ENCODE data around the gene CTPS1.

DNA sequence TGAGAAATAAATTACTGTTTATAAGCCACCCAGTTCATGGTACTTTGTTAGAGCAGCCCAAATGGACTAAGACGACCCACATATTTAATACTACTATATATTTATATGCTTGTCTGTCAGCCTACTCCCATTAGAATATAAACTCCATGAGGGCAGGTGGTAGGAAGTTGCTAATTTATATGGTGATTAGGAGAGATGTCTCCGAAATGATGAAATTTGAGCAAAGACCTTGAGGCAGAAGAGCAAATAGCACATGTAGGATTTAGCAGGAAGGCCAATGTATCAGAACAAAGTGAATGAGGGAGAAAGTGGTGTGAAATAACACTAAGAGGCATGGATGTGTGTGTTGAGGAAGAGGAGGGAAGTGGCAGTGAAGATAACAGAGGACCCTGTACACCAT lies 52.7 kb downstream of the CTPS1 start:
- TF ChIP-seq, protein P1, sequence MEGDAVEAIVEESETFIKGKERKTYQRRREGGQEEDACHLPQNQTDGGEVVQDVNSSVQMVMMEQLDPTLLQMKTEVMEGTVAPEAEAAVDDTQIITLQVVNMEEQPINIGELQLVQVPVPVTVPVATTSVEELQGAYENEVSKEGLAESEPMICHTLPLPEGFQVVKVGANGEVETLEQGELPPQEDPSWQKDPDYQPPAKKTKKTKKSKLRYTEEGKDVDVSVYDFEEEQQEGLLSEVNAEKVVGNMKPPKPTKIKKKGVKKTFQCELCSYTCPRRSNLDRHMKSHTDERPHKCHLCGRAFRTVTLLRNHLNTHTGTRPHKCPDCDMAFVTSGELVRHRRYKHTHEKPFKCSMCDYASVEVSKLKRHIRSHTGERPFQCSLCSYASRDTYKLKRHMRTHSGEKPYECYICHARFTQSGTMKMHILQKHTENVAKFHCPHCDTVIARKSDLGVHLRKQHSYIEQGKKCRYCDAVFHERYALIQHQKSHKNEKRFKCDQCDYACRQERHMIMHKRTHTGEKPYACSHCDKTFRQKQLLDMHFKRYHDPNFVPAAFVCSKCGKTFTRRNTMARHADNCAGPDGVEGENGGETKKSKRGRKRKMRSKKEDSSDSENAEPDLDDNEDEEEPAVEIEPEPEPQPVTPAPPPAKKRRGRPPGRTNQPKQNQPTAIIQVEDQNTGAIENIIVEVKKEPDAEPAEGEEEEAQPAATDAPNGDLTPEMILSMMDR (IDR thresholded peaks at IDR 0.05 in 4 of 5, conservative IDR thresholded peaks at IDR 0.05 in 1 of 5), result no peak
- TF ChIP-seq POLR2A (IDR thresholded peaks at IDR 0.05), result no peak

Measured in gastrocnemius medialis (tissue), 4 donors.